HepG2 (cell line): ENCODE data around the gene UST. TPM values are rescaled to one million over a fixed set of nuclear protein-coding genes. Genes with fewer than 3 reads are reported as not detected.

ENCODE experiments used
- ATAC-seq: fragments of 200-7000 bp; cut with Tn5 transposase; 3 replicates; pipeline ENCODE4 v1.9.1; 2020; ENCODE audit warnings: mild to moderate bottlenecking, moderate library complexity
- BruUV-seq: library from RNA; stranded (reverse); fragments of 400-500 nt; replicated peaks from 2 replicates; lab custom pipeline; 2021; lab: Mats Ljungman, UMichigan
- CTCF ChIA-PET: fragments of 300-600 bp; formaldehyde crosslinking; extraction: SDS; loops from one replicate; lab custom pipeline; 2021; ENCODE audit warnings: low total read pairs, inconsistent platforms, low intra/inter-chr PET ratio; lab: Yijun Ruan, JAX
- POLR2A ChIA-PET: fragments of 350-600 bp; sonication (Branson Sonifier 250); formaldehyde crosslinking; loops from one replicate; lab custom pipeline; 2020; ENCODE audit warnings: antibody characterized with exemption, inconsistent platforms; lab: Yijun Ruan, JAX
- DNase-seq: peaks from one replicate; pipeline ENCODE4 v3.0.0-alpha.2; 2015; ENCODE audit warnings: low spot score
- FAIRE-seq: peaks from 3 replicates; lab custom pipeline; 2011; peaks lifted over from hg19 to GRCh38; lab: Jason Lieb, UNC
- H2AFZ ChIP-seq: one replicate; pipeline ENCODE4 v1.6.1; 2011; ENCODE audit warnings: low read length, inconsistent platforms
- H3K27ac ChIP-seq: fragments of 300-600 bp; 3 replicates; pipeline ENCODE4 v1.8.0; 2011; ENCODE audit warnings: mixed run types, mild to moderate bottlenecking, mixed read lengths, low read length, inconsistent platforms; ENCODE audit not compliant: insufficient read depth; ENCODE audit errors: extremely low read length
- H3K27me3 ChIP-seq, 2 experiments: fragments of 200-600 bp in 1 of 2; 2 replicates in 1 of 2; 3 replicates in 1 of 2; pipeline versions ENCODE4 v1.6.0 to v1.8.0; 2011; ENCODE audit warnings: low read length in 2 of 2, mild to moderate bottlenecking in 2 of 2, moderate library complexity in 2 of 2, inconsistent platforms in 1 of 2; ENCODE audit not compliant: insufficient read depth in 2 of 2, control insufficient read depth in 1 of 2
- H3K36me3 ChIP-seq, 2 experiments: fragments of 200-600 bp in 1 of 2; replicated peaks in 1 of 2; 2 replicates in 1 of 2; 3 replicates in 1 of 2; pipeline versions ENCODE4 v1.5.1 to v1.8.0; 2011; ENCODE audit warnings: low read length in 2 of 2, inconsistent platforms in 1 of 2; ENCODE audit not compliant: insufficient read depth in 2 of 2, control insufficient read depth in 1 of 2
- H3K4me1 ChIP-seq: 2 replicates; pipeline ENCODE4 v1.5.1; 2012; ENCODE audit warnings: low read length, inconsistent platforms; ENCODE audit not compliant: insufficient read depth
- H3K4me2 ChIP-seq: 2 replicates; pipeline ENCODE4 v1.6.0; 2011; ENCODE audit warnings: low read depth, low read length, inconsistent platforms
- H3K4me3 ChIP-seq, 3 experiments: fragments of 200-600 bp in 1 of 3; sonication (generic), shearing (Covaris generic) in 1 of 3; replicated peaks in 1 of 3; 2 replicates each; pipeline ENCODE4 v1.5.1; 2011 to 2016; ENCODE audit warnings: low read length in 3 of 3, inconsistent platforms in 2 of 3, low read depth in 2 of 3, mild to moderate bottlenecking in 2 of 3, control low read depth in 1 of 3, mixed read lengths in 1 of 3; ENCODE audit not compliant: insufficient read depth in 1 of 3
- H3K79me2 ChIP-seq: one replicate; pipeline ENCODE4 v1.6.1; 2011; ENCODE audit warnings: low read length, inconsistent platforms; ENCODE audit not compliant: insufficient read depth
- H3K9ac ChIP-seq: 2 replicates; pipeline ENCODE4 v1.6.0; 2011; ENCODE audit warnings: mild to moderate bottlenecking, low read depth, low read length, inconsistent platforms; ENCODE audit not compliant: insufficient read depth
- H3K9me3 ChIP-seq: 2 replicates; pipeline ENCODE4 v1.5.1; 2012; ENCODE audit warnings: mild to moderate bottlenecking, low read length
- H4K20me1 ChIP-seq: 2 replicates; pipeline ENCODE4 v1.6.0; 2011; ENCODE audit warnings: inconsistent platforms, mild to moderate bottlenecking, low read length, moderate library complexity; ENCODE audit not compliant: insufficient read depth
- ATAD3A ChIP-seq: sonication (generic); formaldehyde crosslinking; IDR thresholded peaks from 2 replicates; pipeline ENCODE4 v1.4.0; 2020; ENCODE audit warnings: missing genetic modification reagents
- BORCS8-MEF2B ChIP-seq: sonication (generic); formaldehyde crosslinking; IDR thresholded peaks from 2 replicates; pipeline ENCODE4 v1.8.0; 2022; ENCODE audit warnings: mild to moderate bottlenecking, missing genetic modification reagents
- CENPBD1 ChIP-seq: sonication (generic); formaldehyde crosslinking; IDR thresholded peaks from 2 replicates; pipeline ENCODE4 v1.8.0; 2022; ENCODE audit warnings: missing genetic modification reagents, low read depth, mild to moderate bottlenecking, borderline replicate concordance
- DNMT3B ChIP-seq: conservative IDR thresholded peaks from 2 replicates; pipeline ENCODE4 v1.6.1; 2016; ENCODE audit warnings: missing biosample characterization, control low read depth
- EEA1 ChIP-seq: sonication (generic); formaldehyde crosslinking; IDR thresholded peaks from 2 replicates; pipeline ENCODE4 v1.5.1; 2020; ENCODE audit warnings: mild to moderate bottlenecking, missing genetic modification reagents, borderline replicate concordance
- EZH2 ChIP-seq: conservative IDR thresholded peaks from 2 replicates; pipeline ENCODE4 v1.6.1; 2012; ENCODE audit warnings: mild to moderate bottlenecking, low read depth, low read length, moderate library complexity
- HMGXB3 ChIP-seq: sonication (generic); formaldehyde crosslinking; IDR thresholded peaks from 2 replicates; pipeline ENCODE4 v1.4.0; 2020; ENCODE audit warnings: missing genetic modification reagents, borderline replicate concordance
- KDM4B ChIP-seq: sonication (generic); formaldehyde crosslinking; IDR thresholded peaks from 2 replicates; pipeline ENCODE4 v1.4.0; 2020; ENCODE audit warnings: missing genetic modification reagents
- REL ChIP-seq: sonication (generic); formaldehyde crosslinking; conservative IDR thresholded peaks from 2 replicates; pipeline ENCODE4 v1.8.0; 2022; ENCODE audit warnings: mild to moderate bottlenecking, missing genetic modification reagents, moderate library complexity
- SYNCRIP ChIP-seq: fragments of 200-400 bp; formaldehyde crosslinking; IDR thresholded peaks from 2 replicates; pipeline ENCODE4 v1.6.1; 2018; ENCODE audit warnings: mild to moderate bottlenecking, low read depth, low read length; ENCODE audit not compliant: insufficient read depth
- ZHX1 ChIP-seq: sonication (generic); formaldehyde crosslinking; IDR thresholded peaks from 2 replicates; pipeline ENCODE4 v1.8.1; 2022; ENCODE audit warnings: low read depth, mild to moderate bottlenecking, missing genetic modification reagents
- ZXDC ChIP-seq: sonication (generic); formaldehyde crosslinking; IDR thresholded peaks from 2 replicates; pipeline ENCODE4 v1.5.0; 2020; ENCODE audit warnings: mild to moderate bottlenecking, missing genetic modification reagents
- WGBS: methylation state at CpG from one replicate; pipeline ENCODE4 v1.1.6; 2017; ENCODE audit warnings: low lambda C conversion rate; 5-methylcytosine and 5-hydroxymethylcytosine counted together
- in situ Hi-C: cut with HindIII; loops from 2 replicates; pipeline ENCODE4 v1.10.0; 2017; ENCODE audit warnings: low pct_unique_long_range_greater_than_20kb; ENCODE audit not compliant: extremely low pct_ligation_motif_present
- intact Hi-C: fragments of 100-400 bp; cut with micrococcal nuclease; formaldehyde crosslinking; loops from one replicate; pipeline ENCODE4 v1.10.0; 2022; ENCODE audit not compliant: unreplicated experiment
- polyA plus RNA-seq, 8 experiments: library from polyadenylated mRNA; depleted of rRNA in 3 of 8; stranded (reverse) in 7 of 8; unstranded in 1 of 8; fragments of >200 nt; fragmentation: Illumina TruSeq in 4 of 8; extraction: Trizol in 4 of 8; gene quantifications; 2 replicates each; pipeline versions ENCODE4 v1.2.1 to v1.2.3, GENCODE V29; 2011 to 2016; ENCODE audit warnings: low read depth in 4 of 8, missing spikeins in 1 of 8, mixed read lengths in 1 of 8; ENCODE audit not compliant: insufficient read depth in 1 of 8
- total RNA-seq, 5 experiments: library from RNA; depleted of rRNA; stranded (reverse); fragments of >200 nt; fragmentation: Illumina TruSeq; extraction: Trizol; gene quantifications; 2 replicates each; pipeline ENCODE4 v1.2.3, GENCODE V29; 2016; ENCODE audit warnings: low read depth in 1 of 5

Gene UST
- total and polyA plus RNA-seq, 2 of the 13 experiments (the other 11 are each of a cell fraction or from before 2014, with no cell fraction given): 0.27 TPM; not detected in 1

GRCh38 chr6:148700741-148701311 is 46.0 kb upstream of the UST start (continued):
- TF ChIP-seq HMGXB3 (CRISPR knock-in tag): no peak
- TF ChIP-seq ZHX1 (CRISPR knock-in tag): no peak
- TF ChIP-seq CENPBD1 (CRISPR knock-in tag): no peak
- TF ChIP-seq, all 625 proteins: peak for 1

GRCh38 chr6:148701375-148701774 is 45.5 kb upstream of the UST start:
- in situ Hi-C loops: no loop called here
- DNase-seq: no peak
- no peaks in the 10 kb centered on the region for H3K4me1 ChIP-seq
- no peak for TF ChIP-seq EZH2
- TF ChIP-seq EEA1 (CRISPR knock-in tag): no peak
- no peak for TF ChIP-seq ATAD3A (CRISPR knock-in tag)
- TF ChIP-seq ZXDC (CRISPR knock-in tag): no peak
- TF ChIP-seq BORCS8-MEF2B: no peak
- no peak for TF ChIP-seq SYNCRIP
- TF ChIP-seq KDM4B: no peak
- no peak for TF ChIP-seq DNMT3B (CRISPR knock-in tag)
- TF ChIP-seq REL (CRISPR knock-in tag): no peak

More at GRCh38 chr6:148701375-148701774, 45.5 kb upstream of the UST start:
- Histone ChIP-seq H3K9ac (no peak overlapping the region), H3K27ac (no peak overlapping the region), H3K79me2 (no peaks in the 10 kb centered on the region), H3K9me3 (no peaks in the 10 kb centered on the region), H3K36me3 (no peaks in the 10 kb centered on the region), H3K4me2 (peak overlapping the region; percentile 68), H3K27me3 (no peaks in the 10 kb centered on the region; a peak in 1 of 5 replicates), H4K20me1 (no peaks in the 10 kb centered on the region), H2AFZ (no peak overlapping the region), H3K4me3 (peak overlapping the region in 1 of 3 experiments; percentile 29; a peak in 1 of 6 replicates)
- POLR2A ChIA-PET: no interaction called here
- ATAC-seq (peak; percentile 38), FAIRE-seq (no peak)
- no TSS peak for BruUV-seq
- WGBS: 26% methylated on average over 3 of the region's 3 CpGs
- intact Hi-C loops: no loop called here
- CTCF ChIA-PET: no interaction called here
